Stimulated activated memory B cell treated with anti-CD40 and anti-IgM and Interleukin-4, amounts not matched to agents 10 μg/mL and 1 μg/mL and 100 μg/mL, for 72 hours (primary cell): ENCODE results near the gene WASHC1.
"Not testable (repeated sequence)": the region's sequence is repeated elsewhere in the genome, so short reads cannot be mapped to it uniquely, and the experiment has no call there.

Source experiments
- ATAC-seq: fragments of 150-1000 bp; cut with Tn5 transposase; 2 replicates; pipeline ENCODE4 v1.10.0; 2021
- H3K27ac Mint-ChIP-seq: one replicate; pipeline ENCODE4 v1.8.0; 2022; ENCODE audit warnings: mild to moderate bottlenecking, mixed read lengths
- H3K27me3 Mint-ChIP-seq: one replicate; pipeline ENCODE4 v1.8.0; 2022; ENCODE audit warnings: mixed read lengths
- H3K36me3 Mint-ChIP-seq: one replicate; pipeline ENCODE4 v1.8.0; 2022; ENCODE audit warnings: mixed read lengths
- H3K4me1 Mint-ChIP-seq: one replicate; pipeline ENCODE4 v1.8.0; 2022; ENCODE audit warnings: mixed read lengths
- H3K4me3 Mint-ChIP-seq: one replicate; pipeline ENCODE4 v1.8.0; 2022; ENCODE audit warnings: mild to moderate bottlenecking, moderate library complexity, mixed read lengths
- H3K9me3 Mint-ChIP-seq: one replicate; pipeline ENCODE4 v1.8.0; 2022; ENCODE audit warnings: mixed read lengths

The WASHC1 gene, protein sequence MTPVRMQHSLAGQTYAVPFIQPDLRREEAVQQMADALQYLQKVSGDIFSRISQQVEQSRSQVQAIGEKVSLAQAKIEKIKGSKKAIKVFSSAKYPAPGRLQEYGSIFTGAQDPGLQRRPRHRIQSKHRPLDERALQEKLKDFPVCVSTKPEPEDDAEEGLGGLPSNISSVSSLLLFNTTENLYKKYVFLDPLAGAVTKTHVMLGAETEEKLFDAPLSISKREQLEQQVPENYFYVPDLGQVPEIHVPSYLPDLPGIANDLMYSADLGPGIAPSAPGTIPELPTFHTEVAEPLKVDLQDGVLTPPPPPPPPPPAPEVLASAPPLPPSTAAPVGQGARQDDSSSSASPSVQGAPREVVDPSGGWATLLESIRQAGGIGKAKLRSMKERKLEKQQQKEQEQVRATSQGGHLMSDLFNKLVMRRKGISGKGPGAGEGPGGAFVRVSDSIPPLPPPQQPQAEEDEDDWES

DNA sequence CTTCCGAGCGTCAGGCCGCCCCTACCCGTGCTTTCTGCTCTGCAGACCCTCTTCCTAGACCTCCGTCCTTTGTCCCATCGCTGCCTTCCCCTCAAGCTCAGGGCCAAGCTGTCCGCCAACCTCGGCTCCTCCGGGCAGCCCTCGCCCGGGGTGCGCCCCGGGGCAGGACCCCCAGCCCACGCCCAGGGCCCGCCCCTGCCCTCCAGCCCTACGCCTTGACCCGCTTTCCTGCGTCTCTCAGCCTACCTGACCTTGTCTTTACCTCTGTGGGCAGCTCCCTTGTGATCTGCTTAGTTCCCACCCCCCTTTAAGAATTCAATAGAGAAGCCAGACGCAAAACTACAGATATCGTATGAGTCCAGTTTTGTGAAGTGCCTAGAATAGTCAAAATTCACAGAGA, at the start of gene WASHC1:
WASHC1 (minus strand) TSS at position 101 of the 400 bp plus-strand sequence. CDS start 4,457 bp downstream, outside the sequence.
- H3K9me3 Mint-ChIP-seq, H3K36me3 Mint-ChIP-seq, H3K27me3 Mint-ChIP-seq, H3K4me3 Mint-ChIP-seq, ATAC-seq, H3K27ac Mint-ChIP-seq, H3K4me1 Mint-ChIP-seq: not testable (repeated sequence)

DNA sequence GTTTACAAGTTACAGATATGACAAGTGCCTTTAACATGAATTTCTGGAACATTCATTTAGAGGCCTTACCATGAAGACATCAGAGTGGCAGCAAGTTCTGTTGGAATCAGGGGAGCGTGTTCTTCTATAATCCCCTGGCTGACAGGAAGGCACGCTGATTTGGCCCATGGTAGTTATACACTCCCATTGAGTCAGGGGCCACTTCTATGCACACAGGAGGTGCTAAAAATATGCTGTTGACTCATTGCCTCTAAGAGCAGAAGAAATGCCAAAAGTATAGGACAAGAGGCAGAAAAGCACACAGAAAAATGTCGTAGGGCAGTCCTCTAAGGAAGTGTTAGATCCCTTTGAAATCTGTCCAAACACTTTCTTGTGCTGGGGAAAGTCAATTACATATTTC, 49.1 kb upstream of the WASHC1 start:
- ATAC-seq, H3K27me3 Mint-ChIP-seq, H3K36me3 Mint-ChIP-seq, H3K4me3 Mint-ChIP-seq, H3K4me1 Mint-ChIP-seq, H3K27ac Mint-ChIP-seq, H3K9me3 Mint-ChIP-seq: not testable (repeated sequence)

DNA sequence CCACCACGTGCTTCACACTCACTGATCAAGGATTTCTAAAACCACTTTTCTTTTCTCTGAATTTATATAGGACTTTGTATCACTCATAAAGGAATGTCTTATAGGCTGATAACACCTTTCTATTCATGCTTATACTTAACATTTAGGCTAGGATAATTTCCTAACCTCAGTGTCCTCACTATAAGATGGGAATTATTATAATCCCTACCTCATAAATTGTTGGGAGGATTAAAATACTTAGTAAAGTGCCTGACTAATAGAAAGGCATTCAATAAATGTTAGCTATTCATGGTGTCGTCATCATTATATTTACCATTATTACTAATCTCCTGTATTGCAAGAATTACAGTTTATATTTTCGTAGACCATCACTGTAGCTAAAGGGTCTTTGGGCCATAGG, 47.1 kb upstream of the WASHC1 start:
- H3K9me3 Mint-ChIP-seq, result not testable (repeated sequence)
- peaks cover 17% of the 10 kb centered on the region for H3K27me3 Mint-ChIP-seq

DNA sequence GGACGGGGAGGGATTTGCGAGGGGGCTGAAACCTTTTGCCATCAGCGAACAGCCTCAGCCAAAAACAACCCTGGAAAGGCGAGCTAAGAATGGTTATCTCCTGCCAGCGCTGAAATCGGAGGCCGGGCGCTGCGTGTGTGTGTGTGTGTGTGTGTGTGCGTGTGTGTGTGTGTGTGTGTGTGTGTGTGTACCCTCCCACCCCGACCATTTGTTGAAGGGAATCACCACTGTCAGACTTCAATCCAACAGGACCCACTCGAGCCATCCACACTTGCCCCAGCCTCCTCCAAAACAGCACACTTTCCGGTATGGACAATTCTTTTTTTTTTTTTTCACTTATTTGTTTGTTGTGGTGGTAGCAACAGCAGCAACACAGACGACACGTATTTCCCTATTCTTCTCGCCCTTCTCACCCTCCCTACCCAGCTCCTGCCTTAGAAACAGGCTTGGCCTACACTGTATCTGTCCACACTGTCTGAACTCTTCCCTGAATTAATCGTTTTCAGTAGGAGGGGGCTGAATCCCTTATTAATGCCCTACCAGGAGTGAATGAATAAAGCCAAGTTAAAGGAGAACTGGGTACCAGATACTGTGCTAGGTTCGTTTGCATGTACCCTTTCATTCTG, 44.8 kb upstream of the WASHC1 start:
- peaks cover 17% of the 10 kb centered on the region for H3K27me3 Mint-ChIP-seq
- not testable (repeated sequence) for H3K9me3 Mint-ChIP-seq, H3K4me1 Mint-ChIP-seq, ATAC-seq, H3K4me3 Mint-ChIP-seq, H3K36me3 Mint-ChIP-seq, H3K27ac Mint-ChIP-seq

More for the DNA sequence above, 47.1 kb upstream of the WASHC1 start:
- not testable (repeated sequence) for H3K36me3 Mint-ChIP-seq, H3K4me1 Mint-ChIP-seq, H3K27ac Mint-ChIP-seq, H3K4me3 Mint-ChIP-seq, ATAC-seq

DNA sequence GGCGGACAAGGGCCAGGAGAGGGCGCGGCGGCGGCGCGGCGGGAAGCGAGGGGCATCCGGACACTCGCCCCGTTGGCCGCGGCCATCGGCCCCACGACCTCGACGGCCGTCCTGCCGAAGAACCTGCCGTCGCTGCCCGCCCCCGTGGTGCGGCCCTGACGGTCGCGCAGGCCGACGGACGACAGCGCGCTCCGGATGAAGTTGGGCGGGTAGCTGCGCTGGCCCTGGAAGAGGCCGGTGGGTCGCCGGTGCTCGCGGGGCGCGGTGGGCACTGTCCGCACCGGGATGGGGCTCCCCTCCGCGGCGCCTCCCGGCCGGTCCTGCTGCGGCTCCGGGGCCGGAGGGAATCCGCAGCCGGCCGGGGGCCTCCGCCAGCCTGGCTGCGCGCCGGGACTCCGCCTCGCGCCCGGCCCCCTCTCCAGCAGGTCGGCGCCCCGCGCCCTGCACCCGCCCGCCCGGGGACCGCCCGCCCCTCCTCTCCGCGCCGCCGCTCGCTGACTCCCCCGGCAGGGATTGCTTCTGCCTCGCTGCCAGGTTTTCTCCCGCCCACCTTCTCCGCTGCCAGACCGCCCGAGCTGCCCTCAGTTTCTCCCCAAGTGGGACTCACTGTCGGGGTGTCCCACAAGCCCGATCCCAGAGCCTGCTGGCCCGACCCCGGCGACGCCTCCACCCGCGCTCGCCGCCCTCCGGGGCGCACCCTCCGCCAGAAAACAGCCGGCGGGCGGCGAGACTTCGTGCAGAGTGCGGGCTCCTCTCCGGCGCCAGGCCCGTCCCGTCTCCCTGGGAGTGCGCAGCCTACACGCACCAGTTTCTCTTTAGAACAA, 44.0 kb upstream of the WASHC1 start:
- H3K27ac Mint-ChIP-seq, H3K4me3 Mint-ChIP-seq, H3K4me1 Mint-ChIP-seq, H3K9me3 Mint-ChIP-seq, H3K36me3 Mint-ChIP-seq: not testable (repeated sequence)
- ATAC-seq, result peak; percentile 41
- peaks cover 17% of the 10 kb centered on the region for H3K27me3 Mint-ChIP-seq

DNA sequence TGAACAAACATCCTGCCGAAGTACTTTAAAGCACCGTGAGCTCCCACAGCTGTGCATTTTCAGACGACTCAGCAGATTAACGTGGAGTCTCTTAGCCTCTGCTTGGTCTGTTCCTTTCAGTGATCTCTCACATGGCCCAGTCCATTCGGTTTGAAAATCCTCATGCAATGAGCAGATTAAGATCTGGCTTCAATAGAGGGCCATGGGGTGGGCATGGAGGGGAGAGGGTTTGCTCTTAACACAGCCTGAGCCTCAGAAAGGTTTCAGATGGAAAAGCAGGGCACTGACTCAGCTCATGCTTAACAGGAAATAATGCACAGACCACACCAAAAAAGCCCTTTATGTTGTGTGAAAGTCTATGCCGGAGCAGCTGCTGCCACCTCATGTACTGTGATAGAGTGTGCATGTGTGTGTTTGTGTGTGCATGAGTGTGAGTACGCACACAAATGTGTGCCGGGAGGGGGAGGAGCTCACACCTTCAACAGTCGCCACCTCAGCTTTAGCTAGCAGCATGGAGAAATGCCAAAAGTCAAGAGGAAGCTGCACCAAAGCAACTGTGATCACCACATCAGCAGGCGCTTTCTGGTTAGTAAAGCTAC, 33.9 kb upstream of the WASHC1 start:
- ATAC-seq, result peak; percentile 36
- not testable (repeated sequence) for H3K4me3 Mint-ChIP-seq, H3K9me3 Mint-ChIP-seq, H3K27ac Mint-ChIP-seq, H3K36me3 Mint-ChIP-seq, H3K4me1 Mint-ChIP-seq
- H3K27me3 Mint-ChIP-seq, result peaks cover 11% of the 10 kb centered on the region

DNA sequence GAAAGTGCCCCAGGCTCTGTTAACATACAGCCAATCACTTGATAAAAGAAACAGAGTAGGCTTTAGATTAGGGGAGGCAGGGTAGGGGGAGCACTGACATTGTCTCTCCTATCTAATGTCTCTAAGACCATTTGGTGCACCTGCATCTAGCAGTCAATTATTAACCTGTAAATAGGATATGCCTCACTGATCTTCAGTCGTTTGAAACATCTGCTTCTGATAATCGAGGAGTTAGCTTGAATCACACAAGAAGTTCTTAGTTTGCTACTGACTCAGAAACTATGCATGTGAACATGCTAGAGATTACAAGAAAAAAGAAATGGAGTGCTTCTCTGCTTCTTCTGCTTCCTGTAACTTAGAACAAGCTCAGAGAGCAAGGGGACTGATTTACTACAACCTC, 23.4 kb upstream of the WASHC1 start:
- not testable (repeated sequence) for H3K4me1 Mint-ChIP-seq, H3K27ac Mint-ChIP-seq, H3K4me3 Mint-ChIP-seq, H3K9me3 Mint-ChIP-seq, ATAC-seq, H3K27me3 Mint-ChIP-seq, H3K36me3 Mint-ChIP-seq

DNA sequence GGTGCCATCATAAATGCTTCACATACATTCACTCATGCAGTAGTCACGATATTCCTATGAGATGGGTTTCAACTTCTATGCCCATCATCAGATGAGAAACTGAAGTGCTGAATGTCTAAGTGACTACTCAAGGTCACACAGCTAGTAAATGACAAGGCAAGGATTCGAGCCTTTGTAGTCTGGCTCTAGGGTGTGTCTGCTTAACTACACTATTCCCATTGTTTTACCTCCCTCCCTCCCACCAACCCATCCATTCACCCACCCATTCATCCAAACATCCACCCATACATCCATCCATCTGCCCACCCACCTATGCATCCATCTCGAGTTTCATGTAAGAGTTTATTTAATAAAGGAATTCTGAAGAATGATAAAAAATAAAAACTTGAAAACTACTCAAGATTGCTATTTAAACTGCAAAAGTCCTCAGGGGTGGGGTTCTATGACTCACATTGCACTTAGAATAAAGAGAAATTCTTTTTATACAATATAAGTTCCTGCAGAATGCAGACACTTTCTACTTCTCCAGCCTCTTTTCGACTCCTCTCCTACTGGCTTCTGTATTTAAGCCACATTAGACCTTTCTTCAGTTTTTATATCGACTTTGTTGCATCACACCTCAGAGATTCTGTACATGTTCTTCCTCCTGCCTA, 19.1 kb upstream of the WASHC1 start:
- H3K4me3 Mint-ChIP-seq, H3K36me3 Mint-ChIP-seq, H3K4me1 Mint-ChIP-seq, H3K27me3 Mint-ChIP-seq, H3K9me3 Mint-ChIP-seq, H3K27ac Mint-ChIP-seq, ATAC-seq: not testable (repeated sequence)

DNA sequence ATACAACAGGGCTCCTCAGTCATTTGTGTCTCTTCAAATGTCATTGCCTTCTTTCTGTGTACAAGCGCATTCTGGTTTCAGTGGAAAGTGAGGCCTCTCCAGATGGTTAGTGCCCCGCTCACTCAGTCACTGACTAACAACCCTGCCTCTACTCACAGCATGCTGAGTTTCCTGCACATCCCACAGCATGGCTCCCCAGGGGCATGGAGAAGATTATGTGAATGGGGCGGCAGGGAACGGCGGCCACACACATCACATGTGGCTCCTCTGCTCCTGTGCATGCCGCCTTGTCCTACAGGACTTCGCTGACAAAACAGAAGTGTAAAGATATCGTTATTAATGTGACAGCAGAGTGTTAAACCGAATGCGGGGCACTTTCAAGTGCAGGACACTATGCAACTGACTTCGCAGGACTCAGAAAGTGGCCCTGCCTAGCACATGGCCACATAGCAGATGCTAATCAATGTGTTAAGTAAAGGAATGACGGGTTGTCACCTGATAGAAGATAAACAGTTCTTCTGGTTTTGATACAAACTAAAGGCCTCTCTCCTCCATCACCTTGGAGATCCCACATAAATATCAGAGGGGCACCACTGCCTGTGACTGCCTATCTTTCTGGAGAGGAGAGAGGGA, 17.5 kb upstream of the WASHC1 start:
- not testable (repeated sequence) for H3K27me3 Mint-ChIP-seq, H3K27ac Mint-ChIP-seq
- ATAC-seq, result peak; percentile 51

DNA sequence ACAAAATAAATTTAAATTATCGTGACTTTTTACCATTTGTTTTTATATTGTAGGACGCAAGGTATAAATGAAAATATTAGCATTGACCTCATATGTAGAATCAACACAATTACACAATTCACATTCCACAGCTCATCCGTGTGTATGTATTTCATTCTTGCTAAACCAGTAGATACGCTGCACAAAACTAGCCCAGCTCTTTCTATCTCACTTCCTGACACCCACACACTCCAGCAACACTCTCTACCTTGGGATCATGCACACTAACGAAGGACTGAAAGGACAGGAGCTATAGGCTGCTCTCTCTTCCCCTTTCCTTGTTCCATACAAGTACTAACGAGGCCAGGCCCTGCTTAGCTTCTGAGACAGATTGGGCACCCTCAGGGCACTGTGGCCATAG, 16.9 kb upstream of the WASHC1 start:
- not testable (repeated sequence) for H3K36me3 Mint-ChIP-seq, H3K4me1 Mint-ChIP-seq, H3K27me3 Mint-ChIP-seq, H3K4me3 Mint-ChIP-seq, H3K9me3 Mint-ChIP-seq, H3K27ac Mint-ChIP-seq
- peak; percentile 34 for ATAC-seq

More for the DNA sequence above, 17.5 kb upstream of the WASHC1 start:
- H3K4me1 Mint-ChIP-seq, H3K9me3 Mint-ChIP-seq, H3K4me3 Mint-ChIP-seq, H3K36me3 Mint-ChIP-seq: not testable (repeated sequence)

DNA sequence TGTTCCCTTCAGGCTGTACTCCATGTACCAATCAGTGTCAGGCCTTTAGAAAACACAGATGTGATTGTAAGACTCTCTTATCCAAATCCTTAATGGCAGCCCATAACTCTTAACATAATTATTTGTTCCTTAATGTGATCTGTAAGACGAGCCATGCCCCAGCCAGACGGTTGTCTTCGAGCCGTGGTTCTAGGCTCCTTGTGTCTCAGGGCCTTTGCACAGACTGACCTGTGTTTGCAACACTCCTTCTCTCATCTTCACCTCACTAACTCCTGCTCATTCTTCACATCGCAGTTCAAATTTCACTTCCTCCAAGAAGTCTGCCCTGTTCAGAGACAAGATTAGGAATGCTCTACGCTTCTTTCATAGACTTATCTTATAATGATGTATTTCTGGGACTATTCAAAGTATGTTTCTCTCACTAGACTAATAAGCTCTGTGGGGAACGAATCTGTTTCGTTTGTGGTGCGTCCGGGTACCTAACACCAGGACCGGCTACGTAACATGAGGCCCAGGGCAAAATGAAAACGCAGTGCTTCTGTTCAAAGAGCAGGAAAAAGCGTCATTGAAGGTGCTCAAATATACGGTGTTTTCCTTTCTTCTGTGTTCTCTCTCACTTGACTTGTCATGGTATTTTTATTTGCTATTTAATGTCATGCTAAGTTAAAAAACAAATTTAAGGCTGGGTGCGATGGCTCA, 16.1 kb upstream of the WASHC1 start:
- not testable (repeated sequence) for H3K4me1 Mint-ChIP-seq, H3K36me3 Mint-ChIP-seq, H3K27ac Mint-ChIP-seq, H3K4me3 Mint-ChIP-seq, ATAC-seq, H3K9me3 Mint-ChIP-seq
- H3K27me3 Mint-ChIP-seq, result peaks cover 14% of the 10 kb centered on the region

DNA sequence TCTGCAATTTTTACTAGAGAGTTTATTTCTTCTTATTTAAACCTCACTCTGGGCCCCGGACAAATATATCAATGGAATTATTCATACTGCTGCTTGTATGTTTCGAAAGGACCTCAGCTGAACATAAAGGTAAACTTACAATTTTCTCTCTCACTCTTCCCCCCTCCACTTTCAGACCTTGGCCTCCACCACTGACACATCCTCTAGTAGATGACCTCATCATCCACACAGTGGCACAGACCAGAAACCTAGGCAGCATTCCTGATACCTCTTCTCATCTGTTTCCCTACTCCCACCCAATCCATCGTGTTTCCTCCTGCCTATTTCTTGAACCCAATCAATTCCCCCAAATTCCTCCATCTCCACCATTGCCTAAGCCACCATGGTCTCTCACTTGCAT, 15.2 kb upstream of the WASHC1 start:
- H3K36me3 Mint-ChIP-seq, ATAC-seq, H3K9me3 Mint-ChIP-seq, H3K4me1 Mint-ChIP-seq, H3K4me3 Mint-ChIP-seq, H3K27ac Mint-ChIP-seq: not testable (repeated sequence)
- peaks cover 19% of the 10 kb centered on the region for H3K27me3 Mint-ChIP-seq

DNA sequence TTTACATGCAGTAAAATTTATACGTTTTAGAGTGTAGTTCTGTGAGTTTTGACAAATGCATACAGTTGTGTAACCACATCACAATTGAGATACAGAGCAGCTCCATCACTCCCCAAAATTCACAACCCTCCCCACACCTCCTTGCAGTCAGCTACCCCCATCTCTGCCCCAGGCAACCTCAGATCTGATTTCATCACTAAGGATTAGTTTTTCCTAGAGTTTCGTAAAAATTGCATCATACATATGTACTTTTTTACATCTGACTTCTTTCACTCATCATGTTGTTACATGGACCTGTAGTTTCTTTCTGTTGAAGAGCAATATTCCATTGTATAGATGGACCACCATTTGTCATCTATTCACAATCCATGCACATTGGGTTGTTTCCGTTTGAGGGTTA, 14.4 kb upstream of the WASHC1 start:
- not testable (repeated sequence) for H3K4me1 Mint-ChIP-seq, H3K4me3 Mint-ChIP-seq, H3K9me3 Mint-ChIP-seq

DNA sequence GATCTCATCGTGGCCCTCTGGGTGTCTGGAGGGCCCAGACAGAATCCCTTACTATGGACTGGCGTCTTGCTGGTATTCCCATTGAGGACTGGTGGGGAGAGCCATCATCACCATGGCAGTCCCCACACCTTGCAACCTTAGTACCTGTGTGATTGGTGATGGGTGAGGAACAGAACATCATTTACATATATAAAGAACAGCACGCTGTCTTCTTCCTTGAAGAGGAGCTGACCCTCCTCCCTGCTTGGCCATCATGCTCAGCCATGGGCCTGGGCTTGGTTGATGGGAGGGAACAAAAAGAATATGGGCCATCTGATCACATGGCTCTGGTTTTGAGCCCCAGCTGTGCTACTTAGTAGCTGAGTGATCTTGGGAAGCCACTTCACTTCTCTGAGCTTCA, 13.9 kb upstream of the WASHC1 start:
- H3K27me3 Mint-ChIP-seq, result peaks cover 19% of the 10 kb centered on the region
- H3K4me3 Mint-ChIP-seq, H3K27ac Mint-ChIP-seq, ATAC-seq, H3K9me3 Mint-ChIP-seq, H3K4me1 Mint-ChIP-seq, H3K36me3 Mint-ChIP-seq: not testable (repeated sequence)

More for the DNA sequence above, 14.4 kb upstream of the WASHC1 start:
- not testable (repeated sequence) for H3K27ac Mint-ChIP-seq, ATAC-seq, H3K36me3 Mint-ChIP-seq
- peaks cover 19% of the 10 kb centered on the region for H3K27me3 Mint-ChIP-seq
